Stimulated activated CD4-positive, alpha-beta T cell treated with anti-CD3 and anti-CD28 coated beads, TNF-alpha, amount 100 ng/mL, for 4 hours (primary cell): ENCODE data around the gene PDSS2.
"Not testable (repeated sequence)": the region's sequence is repeated elsewhere in the genome, so short reads cannot be mapped to it uniquely, and the experiment has no call there.

Experiments
- DNase-seq, 3 experiments: peaks; one replicate each; pipeline ENCODE4 v3.0.0-alpha.2; 2020; ENCODE audit warnings: low read depth in 3 of 3

The PDSS2 gene

GRCh38 chr6:107216197-107216933 is 243.0 kb downstream of the PDSS2 start:
- DNase-seq = no peak

DNA sequence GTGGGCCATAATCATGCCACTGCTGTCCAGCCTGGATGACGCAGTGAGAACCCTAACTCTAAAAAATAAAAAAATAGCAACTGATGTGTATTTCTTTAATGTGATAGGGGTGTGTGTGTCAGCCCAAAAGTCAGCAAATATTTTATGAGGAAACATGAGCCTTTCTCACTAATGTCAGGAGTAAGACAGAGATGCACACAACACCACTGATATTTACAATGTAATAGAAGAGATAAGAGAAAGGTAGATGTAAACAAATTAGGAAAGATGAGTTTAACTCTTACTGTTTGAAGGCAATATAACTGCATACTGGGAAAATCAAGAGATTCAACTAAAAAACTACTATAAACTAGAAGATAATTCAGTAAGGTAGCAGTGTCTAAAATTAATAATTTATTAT is 244.0 kb downstream of the PDSS2 start:
- DNase-seq = no peak

DNA sequence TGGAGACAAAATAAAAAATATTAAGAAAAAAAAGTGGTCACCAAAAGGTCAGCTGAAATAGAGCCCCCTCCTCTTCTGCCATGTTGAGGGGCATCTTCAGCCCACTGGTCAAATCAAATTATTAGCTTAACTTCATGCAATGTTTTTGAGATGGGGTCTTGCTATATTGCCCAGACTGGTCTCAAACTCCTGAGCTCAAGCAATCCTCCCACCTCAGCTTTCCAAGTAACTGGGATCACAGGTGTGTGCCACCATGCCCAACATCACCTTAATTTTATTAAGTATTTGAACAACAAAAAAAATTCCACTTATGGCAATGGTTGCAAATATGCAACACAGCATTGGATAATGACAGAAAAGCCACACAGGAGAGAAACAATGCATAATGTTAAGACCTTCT is 244.7 kb downstream of the PDSS2 start:
- no peak for DNase-seq

DNA sequence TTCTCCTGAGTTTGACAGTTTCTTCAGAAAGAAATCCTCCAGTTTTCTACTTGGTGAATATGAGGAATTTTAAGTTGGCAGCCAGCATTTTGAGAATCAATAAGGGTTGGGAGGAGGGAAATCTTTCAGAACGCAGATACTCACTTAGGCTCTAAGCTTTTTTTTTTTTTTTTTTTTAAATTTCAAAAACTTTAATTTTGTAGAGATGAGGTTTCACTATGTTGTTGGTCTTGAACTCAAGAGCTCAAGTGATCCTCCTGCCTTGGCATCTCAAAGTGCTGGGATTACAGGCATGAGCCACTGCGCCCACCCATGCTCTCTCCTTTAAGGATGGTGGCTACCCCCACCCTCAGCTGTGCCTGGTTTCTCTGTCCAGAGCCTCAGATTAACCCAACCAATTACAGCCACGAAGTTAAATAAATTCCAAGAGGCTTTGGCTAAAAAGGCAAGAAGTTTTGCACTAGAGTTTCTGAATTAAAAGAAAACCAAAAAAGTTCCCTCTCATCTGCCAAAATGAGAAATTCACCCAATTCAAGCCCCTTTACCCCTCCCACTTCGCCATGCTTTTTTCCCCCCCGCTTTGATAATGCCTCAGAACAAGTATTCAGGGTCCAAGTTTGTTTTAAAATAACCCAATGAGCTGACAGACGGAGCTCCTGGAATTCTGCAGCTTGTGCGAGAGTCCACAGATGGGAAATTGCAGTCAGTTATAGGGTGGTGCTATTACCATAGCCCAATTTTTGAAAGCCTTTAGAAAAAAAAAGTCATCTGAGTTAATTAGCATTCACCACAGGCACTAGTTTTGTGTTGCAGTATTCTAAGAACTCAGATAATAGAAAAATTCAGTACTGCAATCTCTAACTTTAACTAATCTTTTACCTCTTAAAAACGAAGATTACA is 249.7 kb downstream of the PDSS2 start:
- no peak for DNase-seq

GRCh38 chr6:107207251-107207873 is 252.0 kb downstream of the PDSS2 start:
- no peak for DNase-seq

GRCh38 chr6:107205058-107205998 is 254.0 kb downstream of the PDSS2 start:
- DNase-seq = no peak

DNA sequence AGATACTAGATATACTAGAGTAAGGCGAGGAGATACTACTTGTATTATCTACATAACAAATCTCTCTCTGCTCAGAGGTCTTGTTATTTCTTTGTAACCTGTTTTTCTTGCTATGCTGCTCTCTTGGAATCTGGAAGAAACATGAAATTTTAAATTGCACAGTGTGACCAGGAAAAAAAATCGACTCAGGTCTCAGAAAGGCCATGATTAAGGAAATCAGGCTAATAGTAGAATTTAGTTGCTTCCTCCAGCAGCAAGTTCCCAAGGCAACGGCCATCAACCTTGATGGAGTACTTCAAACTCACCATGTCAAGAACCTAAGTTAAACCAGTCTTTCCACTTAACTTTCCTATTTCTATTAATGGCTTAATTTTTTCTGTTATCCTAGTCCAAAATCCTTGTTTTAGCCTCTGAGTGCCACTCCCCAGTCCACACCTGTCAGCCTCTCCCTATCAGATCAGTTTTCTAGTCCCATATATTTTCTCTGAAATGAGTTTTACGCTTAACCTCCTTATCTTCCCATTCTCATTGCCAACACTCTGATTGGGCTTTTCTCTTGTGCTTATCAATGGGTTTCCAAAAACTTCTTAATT is 256.4 kb downstream of the PDSS2 start:
- no peak for DNase-seq

DNA sequence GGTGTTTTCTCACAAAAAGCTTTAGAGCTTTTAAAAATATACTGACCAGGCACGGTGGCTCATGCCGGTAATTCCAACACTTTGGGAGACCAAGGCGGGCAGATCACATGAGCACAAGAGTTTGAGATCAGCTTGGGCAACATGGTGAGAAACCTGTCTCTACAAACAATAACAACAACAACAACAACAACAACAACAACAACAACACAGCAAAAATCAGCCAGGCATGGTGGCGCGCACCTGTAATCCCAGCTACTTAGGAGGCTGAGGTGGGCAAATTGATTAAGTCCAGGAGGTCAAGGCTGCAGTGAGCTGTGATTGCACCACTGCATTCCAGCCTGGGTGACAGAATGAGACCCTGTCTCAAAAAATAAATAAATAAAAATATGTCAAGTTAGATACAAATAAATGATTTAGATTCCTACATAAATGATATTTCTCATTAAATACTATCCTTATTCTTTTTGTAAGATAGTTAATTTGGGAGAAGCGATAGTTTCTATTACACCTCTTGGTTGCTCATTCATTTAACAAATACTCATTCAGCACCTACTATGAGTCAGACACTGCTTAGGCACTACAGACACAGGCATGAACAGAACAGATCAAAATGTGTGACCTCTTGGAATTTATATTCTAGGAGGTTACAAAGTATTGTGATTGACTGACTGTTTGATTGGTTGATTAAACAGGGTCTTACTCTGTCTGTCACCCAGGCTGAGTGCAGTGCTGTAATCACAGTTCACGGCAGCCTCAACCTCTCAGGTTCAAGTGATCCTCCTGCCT is 260.5 kb downstream of the PDSS2 start:
- no peak for DNase-seq

- DNase-seq = no peak
These were observed 263.2 kb downstream of the PDSS2 start for GRCh38 chr6:107196152-107196551.

DNA sequence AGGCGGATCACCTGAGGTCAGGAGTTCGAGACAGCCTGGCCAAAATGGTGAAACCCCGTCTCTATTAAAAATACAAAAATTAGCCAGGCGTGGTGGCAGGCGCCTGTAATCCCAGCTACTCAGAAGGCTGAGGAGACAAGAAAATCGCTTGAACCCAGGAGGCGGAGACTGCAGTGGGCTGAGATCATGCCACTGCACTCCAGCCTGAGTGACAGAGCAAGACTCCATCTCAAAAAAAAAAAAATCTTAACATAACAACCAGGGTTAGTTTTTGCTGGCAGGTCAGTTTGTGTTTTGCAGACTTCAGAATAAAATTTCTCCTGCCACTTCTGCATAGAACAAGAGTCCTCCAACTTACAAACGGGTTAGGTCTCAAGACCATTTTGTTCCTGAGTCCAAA is 264.6 kb downstream of the PDSS2 start:
- not testable (repeated sequence) for DNase-seq

DNA sequence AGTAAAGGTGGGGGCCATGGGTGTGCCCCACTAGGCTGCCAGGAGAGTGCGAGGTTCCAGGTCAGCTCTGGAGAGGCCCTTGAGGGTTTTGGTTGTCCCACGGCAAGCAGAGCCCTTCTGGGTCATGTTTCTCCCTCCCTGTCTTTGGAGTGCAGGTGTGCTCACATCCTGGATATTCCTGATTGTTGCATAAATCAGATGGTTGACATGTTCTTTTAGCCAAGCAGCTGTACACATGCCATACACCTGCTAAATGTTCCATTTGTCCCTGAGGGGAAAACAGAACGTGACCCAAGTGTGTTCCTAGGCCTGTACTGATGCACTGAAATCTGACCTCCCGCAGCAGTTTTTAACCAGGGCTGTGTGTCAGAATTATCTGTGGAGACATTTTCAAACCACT is 266.5 kb downstream of the PDSS2 start:
- no peak for DNase-seq

- no peak for DNase-seq
These were observed 271.7 kb downstream of the PDSS2 start for GRCh38 chr6:107187630-107188029.

DNA sequence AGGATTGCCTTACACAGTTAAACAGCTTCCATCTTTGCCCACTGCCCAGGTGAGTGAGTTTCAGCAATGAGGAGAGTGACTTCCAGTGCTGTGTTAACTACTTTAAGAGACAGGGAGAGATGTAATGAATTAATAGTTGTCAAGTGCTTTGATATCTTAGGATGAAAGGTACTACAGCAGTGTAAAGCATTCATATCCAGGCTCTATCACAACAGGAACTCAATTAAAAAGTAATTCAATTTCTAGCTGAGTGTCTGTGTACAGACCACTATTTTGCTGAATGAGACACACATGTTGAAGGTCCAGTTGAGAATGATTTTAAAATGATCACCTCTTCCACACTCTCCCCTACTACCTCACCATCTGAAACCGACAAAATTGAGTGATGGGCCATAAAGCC is 273.3 kb downstream of the PDSS2 start:
- DNase-seq = no peak

GRCh38 chr6:107185391-107185970 is 273.9 kb downstream of the PDSS2 start:
- DNase-seq = no peak

GRCh38 chr6:107184435-107184834 is 274.9 kb downstream of the PDSS2 start:
- DNase-seq = no peak

- no peak for DNase-seq
These were observed 279.3 kb downstream of the PDSS2 start for GRCh38 chr6:107180099-107180498.

GRCh38 chr6:107179004-107179403 is 280.4 kb downstream of the PDSS2 start:
- no peak for DNase-seq

GRCh38 chr6:107173779-107174178 is 285.6 kb downstream of the PDSS2 start:
- no peak for DNase-seq

DNA sequence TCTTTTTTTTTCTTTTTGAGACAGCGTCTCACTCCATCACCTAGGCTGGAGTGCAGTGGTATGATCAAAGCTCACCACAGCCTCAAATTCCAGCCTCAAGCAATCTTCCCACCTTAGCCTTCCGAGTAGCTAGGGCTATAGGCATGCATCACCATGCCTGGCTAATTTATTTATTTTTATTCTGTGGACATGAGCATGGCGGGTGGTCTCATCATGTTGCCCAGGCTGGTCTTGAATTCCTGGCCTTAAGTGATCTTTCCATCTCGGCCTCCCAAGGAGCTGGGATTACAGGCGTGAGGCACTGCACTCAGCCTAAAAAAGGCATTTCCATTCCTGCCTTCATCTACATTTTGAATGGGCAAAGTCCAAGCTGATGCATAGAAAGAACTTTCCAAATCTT is 287.9 kb downstream of the PDSS2 start:
- no peak for DNase-seq

DNA sequence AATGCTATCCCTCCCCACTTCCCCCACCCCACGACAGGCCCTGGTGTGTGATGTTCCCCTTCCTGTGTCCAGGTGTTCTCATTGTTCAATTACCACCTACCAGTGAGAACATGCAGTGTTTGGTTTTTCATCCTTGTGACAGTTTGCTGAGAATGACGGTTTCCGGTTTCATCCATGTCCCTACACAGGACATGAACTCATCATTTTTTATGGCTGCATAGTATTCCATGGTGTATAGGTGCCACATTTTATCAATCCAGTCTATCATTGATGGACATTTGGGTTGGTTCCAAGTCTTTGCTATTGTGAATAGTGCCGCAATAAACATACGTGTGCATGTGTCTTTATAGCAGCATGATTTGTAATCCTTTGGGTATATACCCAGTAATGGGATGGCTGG is 295.1 kb downstream of the PDSS2 start:
- not testable (repeated sequence) for DNase-seq
